Forelimb muscle (tissue), 1 donor: ENCODE results near the gene ZNF660. TPM values are rescaled to one million over a fixed set of nuclear protein-coding genes. Genes with fewer than 3 reads are reported as not detected.
"Not testable (repeated sequence)": the region's sequence is repeated elsewhere in the genome, so short reads cannot be mapped to it uniquely, and the experiment has no call there.

Experiments used
- DNase-seq: peaks from one replicate; pipeline ENCODE4 v3.0.0-alpha.2; 2013; ENCODE audit warnings: low read depth
- polyA plus RNA-seq: library from polyadenylated mRNA; unstranded; fragments of 120-200 nt; gene quantifications from one replicate; pipeline ENCODE4 v1.2.1, GENCODE V29; 2013; ENCODE audit not compliant: insufficient read length

The ZNF660 gene
- 4.1 TPM for polyA plus RNA-seq

DNA sequence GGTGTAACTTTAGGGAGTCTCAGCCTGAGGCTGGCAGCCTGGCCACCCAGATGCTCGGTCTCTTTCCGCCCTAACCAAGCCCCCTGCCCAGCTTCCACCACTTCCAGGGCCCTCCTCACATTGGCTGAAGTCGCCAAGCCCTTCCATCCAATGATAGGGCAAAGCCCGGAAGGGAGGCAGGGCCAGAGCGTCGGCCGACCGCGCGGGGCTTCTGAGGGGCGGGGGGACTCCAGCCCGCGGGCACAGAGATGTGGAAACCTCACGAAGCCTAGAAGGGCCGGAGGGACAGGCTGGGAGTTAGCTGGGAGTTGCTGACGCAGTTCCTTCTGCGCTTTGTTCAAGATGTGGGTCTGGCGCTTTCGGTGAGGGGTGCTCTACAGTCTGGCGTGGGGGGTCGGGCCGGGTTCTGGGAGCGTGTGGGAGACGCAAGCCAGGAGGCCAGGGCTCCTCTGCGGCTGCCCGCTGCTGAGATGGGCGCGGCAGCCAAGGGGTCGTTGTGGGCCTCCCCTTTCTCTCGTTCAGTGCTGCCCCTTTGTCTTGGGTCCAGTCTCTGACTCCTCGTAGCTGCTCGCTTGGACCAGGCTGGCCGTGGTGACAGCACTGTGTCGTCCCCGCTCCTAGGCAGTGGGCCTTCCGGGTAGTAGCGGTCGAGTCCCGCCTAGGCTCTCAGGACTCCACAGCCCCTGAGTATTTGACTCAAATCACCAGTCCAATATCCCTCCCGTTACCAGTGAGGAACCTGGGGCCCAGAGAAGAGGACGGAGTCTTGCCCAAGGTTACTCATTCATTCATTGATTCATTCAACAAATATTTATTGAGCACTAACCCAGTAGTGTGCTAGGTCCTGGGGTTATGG, at the start of gene ZNF660:
Gene ZNF660, plus strand, starts transcription at position 319 of the 856 bp plus-strand sequence. CDS start 9,230 bp downstream, outside the sequence.
- DNase-seq: peak; percentile 46

DNA sequence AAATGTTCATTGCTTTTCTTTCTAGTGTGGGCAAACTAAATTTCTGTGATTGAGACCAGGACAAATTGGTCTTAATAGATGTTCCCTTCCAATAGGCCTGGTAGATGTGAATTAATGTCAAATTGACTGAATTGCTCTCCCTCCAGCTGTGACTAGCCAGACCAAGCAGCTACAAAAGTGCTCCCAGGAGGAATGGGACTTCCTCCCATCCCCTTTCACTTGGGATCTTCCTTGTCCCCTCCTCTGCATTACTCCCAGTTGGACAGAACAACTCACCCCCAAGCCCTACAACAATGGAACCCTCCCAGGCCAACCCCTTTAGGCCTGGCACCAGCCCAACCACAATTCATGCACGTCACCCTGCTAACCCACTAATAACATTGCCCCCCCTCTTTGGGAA, 49.4 kb upstream of the ZNF660 start:
- DNase-seq: no peak

DNA sequence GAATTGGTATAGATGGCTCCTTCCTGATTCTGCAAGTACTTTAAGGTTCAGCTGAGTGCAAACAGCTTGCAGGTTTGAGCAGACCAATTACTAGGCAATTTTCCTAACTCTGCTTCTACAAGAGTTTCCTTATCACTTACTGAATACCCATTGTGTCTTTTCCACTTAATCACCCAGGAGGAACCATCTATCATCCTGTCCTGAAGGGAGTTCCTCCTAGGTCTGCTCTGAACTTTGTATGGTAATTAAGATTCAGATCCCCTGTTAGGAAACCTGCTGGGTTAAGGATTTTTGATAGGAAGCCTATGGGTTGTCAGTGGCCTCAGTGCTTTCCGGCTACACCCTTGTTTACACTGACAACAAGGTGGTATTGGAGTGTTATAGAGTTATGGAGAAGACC, 40.0 kb upstream of the ZNF660 start:
- DNase-seq: not testable (repeated sequence)

DNA sequence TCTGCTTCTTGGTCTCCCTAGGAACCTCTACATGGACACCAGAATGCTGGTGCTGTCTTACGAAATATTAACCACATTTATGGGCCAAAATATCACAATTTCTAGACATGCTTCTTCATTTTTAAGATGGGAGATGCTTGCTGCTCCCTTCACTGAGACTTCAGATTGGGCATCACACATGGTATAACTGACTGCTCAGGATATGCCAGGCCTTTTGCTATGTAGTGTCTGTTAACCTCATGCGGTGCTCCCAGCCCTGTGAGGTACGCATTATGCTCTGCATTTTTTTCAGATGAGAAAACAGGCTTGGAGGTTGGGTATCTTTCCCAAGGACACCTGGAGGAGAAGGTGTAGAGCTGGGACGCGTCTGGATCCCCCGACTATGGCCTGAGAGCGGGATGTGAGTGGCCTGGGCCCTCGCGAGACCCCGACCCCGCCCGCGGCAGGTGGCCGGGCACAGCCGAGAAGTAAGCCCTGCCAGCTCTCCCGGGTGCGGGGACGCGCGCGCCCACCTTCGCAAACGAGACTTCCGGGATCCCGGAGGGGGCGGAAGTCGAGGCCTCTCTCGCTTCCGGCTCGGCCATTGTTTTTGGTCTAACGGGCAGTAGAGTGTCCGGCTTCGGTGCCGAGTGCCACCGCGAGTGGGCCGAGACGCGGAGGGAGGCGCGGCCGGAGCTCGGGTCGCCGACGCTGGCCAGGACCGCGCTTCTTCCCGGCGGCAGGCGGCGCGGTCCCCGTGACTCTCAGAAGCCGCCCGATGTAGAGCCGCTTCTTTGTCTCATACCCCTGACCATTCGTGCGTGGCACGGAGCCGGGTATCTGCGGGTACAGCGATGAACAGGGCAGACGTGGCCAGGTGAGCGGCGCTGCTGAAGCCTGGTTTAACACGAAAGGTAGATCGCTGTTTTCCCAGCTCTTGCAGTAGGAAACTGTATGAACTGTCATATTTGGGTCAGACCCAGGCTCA, 29.9 kb upstream of the ZNF660 start, which contains the start of gene ZKSCAN7:
Gene ZKSCAN7, plus strand, starts transcription at position 568 of the 967 bp plus-strand sequence. CDS start 1,855 bp downstream, outside the sequence.
- no peak for DNase-seq

DNA sequence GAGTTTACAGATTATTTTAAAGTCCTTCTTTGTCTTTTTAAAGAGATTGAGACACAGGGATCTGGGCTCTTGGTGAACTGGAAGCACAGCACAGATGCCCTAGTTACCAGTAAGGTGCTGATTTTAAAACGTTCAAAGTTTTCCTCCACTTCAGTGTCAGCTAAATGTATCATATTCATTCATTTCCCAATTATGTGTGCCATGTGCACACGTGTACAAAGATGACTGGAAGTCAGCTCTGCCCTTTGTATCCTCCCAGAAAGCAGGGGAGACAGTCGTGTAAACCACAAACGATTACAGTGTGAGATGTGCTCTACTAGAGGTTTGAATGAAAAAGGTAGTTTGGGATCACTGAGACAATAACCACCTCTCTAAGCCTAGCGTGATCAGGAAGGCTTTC, 29.0 kb upstream of the ZNF660 start:
- no peak for DNase-seq

DNA sequence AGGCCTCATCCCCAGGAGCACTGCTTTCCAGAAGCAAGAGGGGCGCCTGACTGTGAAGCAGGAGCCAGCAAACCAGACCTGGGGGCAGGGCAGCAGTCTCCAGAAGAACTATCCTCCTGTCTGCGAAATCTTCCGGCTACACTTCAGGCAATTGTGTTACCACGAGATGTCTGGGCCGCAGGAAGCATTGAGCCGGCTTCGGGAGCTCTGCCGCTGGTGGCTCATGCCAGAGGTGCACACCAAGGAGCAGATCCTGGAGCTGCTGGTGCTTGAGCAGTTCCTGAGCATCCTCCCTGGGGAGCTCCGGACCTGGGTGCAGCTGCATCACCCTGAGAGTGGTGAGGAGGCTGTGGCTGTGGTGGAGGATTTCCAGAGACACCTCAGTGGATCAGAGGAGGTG, 27.7 kb upstream of the ZNF660 start:
- DNase-seq: no peak

DNA sequence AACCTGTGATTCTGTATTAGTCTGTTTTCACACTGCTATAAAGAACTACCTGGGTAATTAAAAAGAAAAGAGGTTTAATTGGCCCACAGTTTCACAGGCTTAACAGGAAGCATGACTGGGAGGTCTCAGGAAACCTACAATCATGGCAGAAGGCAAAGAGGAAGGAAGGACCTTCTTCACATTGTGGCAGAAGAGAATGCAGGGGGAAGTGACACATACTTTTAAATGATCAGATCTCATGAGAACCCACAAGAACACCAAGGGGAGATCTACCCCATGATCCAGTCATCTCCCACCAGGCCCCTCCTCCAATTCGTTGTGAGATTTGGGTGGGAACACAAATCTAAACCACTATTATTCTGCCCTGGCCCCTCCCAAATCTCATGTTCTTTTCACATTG, 23.7 kb upstream of the ZNF660 start:
- no peak for DNase-seq

DNA sequence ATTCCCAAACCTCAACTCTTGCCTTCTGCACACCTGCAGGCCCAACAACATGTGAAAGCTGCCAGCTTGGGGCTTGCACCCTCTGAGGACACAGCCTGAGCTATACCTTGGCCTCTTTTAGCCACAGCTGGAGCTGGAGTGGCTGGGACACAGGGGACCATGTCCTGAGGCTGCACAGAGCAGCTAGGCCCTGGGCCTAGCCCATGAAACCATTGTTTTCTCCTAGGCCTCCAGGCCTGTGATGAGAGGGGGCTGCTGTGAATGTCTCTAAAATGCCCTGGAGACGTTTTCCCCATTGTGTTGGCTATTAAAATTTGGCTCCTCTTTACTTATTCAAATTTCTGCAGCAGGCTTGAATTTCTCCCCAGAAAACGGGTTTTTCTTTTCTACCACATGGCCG, 22.6 kb upstream of the ZNF660 start:
- DNase-seq: no peak

DNA sequence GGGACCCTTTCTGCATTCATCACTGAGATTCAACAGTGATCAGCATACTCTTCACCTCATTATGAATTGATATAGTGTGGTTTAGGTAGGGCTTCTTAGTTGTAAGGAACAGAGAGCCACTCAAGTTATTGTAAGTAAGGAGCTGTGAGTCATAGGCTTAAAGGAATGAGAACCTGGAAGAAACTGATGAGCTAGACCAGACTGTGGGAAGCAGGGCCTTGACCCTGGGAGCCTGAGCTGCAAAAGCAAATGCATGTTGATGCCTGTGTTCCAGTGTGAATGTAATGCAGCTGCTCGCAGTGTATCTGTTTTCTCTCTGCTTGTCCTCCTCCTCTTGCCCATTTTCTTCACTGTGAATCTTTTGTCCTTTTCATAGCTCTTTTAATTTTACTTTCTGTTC, 16.2 kb upstream of the ZNF660 start:
- no peak for DNase-seq

DNA sequence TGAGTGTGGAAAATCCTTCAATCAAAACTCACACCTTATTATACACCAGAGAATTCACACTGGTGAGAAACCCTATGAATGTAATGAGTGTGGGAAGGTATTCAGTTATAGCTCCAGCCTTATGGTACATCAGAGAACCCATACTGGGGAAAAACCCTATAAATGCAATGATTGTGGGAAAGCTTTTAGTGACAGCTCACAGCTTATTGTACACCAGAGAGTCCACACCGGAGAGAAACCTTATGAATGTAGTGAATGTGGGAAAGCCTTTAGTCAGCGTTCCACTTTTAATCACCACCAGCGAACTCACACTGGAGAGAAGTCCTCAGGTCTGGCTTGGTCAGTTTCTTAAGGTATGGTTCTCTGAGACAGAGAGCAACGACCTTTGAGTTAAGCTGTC, 13.7 kb upstream of the ZNF660 start:
- DNase-seq: no peak

DNA sequence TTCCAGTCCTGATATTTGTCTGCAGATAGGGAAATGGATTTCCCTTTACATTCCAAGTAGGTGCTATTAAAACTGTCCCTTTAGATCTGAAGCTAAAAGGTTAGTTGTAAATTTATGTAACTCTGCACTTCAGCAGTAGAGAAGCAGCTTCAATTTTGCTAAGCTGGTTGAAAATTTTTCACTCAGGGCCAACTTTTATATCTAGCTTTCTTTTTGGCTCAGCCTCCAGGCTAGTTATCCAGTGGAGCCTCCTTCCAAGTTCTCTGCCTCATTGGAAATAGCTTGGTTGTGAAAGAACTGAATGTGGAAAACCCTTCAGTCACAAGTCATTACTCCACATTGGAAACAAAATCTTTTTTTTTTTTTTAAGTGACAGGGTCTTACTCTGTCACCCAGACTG, 8.2 kb upstream of the ZNF660 start:
- DNase-seq: no peak

DNA sequence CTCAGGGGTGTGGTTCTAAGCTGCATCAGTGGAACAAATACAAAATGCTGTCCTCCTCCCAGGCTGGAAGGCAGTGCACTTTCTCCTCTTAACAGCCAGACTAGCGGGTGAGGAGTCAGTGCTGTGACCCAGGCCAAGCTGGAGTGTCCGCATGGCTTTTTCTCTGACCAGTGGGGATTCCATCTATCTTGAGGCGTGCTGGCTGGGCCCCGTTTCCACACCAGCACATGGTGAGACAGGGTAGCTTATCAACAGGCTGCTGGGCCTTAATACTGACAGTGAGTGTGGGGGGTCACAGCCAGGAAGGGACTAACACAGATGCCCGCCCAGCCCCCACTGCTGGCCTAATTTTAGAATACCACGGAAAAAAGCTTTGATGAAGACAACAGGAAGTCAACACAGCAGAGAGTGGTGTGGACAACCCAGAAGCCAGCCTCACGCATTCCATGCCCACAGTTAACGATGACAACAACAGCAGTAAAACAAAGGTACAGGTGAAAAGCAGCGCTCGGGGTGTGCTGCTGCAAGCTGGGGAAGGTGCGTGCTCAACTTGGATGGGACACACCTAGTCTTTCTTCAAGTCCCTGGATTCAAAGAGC, 7.3 kb upstream of the ZNF660 start:
- not testable (repeated sequence) for DNase-seq

DNA sequence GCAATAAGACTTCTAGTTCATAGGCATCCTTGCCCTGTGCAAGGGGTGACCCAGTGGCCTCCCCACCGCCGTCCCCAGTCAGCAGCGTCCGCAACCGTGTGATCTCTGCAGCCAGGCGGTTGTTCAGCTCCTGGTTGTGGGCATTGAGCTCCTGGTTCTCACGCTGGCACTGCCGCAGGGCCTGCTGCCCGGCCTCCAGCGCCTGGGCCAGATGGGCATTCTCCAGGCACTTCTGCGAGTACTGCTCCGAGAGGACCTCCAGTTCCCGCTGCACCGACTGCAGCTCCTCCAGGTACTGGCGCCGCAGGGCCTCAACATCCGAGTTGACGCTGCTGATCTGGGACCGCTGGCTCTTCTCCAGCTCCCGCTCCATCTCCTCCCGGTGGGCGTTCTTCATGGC, 6.4 kb upstream of the ZNF660 start:
- DNase-seq: not testable (repeated sequence)

DNA sequence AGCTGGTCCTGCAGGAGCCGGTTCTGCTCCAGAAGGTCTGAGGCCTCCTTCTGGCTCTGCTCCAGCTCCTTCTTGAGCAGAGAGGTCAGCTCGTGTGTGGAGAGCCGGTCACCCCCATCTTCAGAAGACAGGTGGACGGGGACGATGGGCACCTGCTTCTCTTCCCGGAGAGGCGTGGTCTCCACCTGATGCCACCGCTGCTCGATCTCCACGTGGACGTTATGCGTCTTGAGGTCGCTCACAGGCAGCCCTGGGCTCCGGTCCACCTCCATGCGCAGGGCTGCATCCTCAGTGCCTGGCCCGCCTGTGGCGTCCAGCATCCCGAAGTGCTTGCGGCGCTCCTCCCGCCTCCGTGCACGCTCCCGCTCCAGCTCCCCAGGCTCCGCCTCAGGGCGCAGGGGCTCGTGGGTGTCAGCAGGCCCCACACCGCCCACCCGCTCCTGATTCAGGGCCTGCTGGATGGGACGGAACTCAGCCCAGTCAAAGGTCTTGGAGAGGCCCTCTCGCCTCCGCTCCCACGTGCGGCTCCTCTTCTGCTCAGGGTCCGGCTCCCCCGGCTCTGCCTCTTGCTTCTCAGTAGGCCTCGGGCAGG, 5.7 kb upstream of the ZNF660 start:
- DNase-seq: not testable (repeated sequence)

DNA sequence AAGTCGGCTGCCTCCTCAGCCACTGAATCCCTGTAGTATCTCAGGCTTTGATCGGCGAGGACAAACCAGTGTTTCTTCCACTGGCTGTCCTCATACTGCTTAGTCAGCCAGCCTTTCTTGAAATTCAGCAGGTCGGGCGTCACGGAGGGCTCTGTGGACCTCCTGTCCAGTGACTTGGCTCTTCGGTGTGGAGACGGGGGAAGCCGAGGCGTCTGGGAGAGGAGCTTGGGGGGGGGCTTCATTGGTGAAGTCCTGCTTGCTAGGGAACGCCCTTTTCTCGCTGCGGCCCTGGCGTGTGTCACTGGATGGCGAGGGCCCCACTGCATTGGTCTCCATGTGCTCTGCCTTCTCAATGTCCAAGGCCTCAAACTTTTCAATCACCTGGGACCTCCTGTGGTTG, 5.0 kb upstream of the ZNF660 start:
- not testable (repeated sequence) for DNase-seq

DNA sequence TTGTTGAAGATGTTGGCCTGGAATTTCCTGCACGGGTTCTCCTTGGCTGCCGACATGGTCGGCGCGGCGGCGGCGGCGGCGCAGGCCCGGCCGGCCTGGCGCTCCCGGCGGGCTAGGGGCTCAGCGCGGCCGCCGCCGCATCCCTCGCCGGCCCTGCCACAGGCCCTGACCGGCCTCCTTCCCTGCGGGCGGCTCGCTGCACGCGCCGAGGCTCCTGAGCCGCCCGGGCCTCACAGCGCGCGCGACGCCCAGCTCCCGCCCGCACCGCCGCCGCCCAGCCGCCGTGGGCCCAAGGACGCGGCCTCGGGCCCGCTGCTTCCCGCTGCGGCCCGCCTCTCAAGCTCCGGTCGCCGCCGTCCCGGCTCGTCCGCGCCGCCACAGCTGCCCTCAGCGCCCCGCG, 3.8 kb upstream of the ZNF660 start:
- not testable (repeated sequence) for DNase-seq

DNA sequence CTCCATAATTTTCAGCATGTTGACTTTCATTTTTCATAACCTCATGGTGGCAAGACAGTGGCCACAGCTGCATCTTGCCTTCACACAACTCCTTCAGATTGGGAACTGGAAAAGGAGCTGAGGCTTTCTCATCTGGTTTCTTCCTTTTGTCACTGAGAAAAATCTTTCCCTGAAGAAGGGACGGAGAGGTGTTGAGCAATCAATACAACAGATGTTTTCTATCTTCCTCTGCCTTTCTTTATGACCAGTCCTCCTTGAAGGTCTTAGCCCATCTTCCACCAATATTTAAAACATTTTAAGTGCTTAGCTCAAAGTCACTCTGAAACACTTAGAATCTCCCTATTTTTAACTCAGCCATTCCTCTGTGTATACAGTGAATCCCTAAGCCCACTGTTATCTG, 11.9 kb downstream of the ZNF660 start:
- no peak for DNase-seq

DNA sequence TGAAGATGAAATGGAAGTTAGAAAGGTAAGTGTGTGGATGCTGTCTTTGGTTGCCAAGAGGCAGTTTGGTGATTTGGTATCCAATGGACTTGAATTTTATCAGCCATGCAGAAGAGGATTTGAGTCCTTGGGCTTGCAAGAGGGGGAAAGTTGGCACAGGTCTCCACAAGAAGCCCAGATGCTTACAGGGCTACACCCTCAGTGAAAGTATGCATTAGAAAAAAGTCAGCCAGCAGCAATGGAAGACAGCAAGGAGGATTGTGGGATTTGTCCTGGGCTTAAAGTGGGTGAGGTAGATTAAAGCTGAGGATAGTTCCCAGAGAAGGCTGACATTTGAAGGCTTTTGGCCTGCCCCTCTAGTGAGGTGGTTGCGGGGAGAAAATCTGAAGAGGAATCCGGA, 17.0 kb downstream of the ZNF660 start:
- DNase-seq: no peak

DNA sequence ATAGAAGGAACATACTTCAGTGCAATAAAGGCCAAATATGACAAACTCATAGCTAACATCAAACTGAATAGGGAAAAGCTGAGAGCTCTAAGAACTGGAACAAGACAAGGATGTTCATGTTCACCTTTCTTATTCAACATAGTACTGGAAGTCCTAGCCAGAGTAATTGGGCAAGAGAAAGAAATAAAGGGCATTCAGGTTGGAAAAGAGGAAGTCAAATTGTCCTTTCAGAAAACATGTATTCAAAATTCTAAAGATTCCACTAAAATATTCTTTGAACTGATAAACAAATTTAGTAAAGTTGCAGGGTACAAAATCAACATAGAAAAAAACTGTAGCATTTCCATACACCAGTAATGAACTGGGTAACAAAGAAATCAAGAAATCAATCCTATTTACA, 27.9 kb downstream of the ZNF660 start:
- no peak for DNase-seq

DNA sequence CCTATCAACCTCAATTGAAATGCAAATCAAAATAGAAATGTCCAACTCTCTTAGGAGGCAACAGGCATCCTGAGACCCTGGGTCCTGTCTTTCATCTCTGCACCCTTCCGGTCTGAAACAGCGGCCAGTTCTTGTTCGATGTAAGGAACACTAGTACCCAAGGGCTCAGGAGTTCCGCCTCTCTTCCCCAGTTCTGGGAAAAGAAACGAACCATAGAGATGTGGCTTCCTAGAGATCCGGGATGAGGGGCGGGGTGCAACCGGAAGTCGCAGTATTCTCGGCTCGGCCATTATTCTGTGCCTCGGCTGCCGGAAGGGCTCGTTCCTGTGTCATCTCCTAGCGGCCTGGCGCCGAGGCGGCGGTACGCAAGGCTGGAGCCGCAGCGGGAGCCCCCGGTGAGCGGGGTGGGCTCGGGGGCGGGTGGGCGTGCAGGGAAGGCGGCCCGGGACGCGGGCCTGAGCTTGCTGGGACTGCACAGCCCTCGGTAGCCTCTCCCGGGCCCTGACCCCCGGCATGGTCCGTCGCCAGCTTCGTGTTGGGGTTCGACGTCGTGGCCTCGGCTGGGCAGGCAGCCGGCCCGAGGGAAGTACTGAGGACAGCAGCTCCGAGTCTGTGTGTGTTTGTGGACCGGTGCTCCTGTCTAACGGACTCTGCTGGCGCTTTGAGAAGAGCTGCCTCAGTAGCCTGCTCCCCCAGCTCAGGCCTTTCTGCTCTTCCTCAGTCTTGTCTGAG, 40.2 kb downstream of the ZNF660 start, which contains the start of gene ZNF197:
Gene ZNF197, plus strand, starts transcription at position 288 of the 732 bp plus-strand sequence. CDS start 4,119 bp downstream, outside the sequence.
- peak; percentile 78 for DNase-seq

DNA sequence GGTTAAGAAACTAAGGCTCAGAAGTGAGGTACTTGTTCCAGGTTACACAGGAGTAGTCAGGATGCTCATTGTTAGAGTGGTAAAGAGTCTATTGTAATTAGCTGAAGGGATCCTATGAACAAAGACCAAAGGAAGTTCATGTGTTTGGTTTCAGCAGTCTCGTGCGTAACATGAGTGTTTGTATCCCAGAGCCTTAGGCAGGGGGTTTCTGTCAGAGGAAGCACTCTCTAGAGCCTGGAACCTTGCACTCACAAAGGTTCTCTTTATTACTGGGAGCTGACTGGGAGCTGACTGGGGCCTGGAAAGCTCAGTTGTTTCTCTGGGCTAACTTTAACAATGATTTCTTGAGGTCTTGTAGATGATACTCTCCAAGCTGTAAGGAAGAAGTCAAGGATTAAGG, 44.0 kb downstream of the ZNF660 start:
- no peak for DNase-seq
